PC-3 (cell line): Measurements from ENCODE around the gene HNRNPAB.

Source experiments
- EZH2 ChIP-seq: fragments of 300-600 bp; sonication (generic); IDR thresholded peaks from one replicate; pipeline ENCODE4 v1.6.1; 2017; ENCODE audit warnings: antibody characterized with exemption, mild to moderate bottlenecking, low read length; ENCODE audit not compliant: unreplicated experiment
- EZH2phosphoT487 ChIP-seq: fragments of 300-600 bp; sonication (generic); IDR thresholded peaks from 2 replicates; pipeline ENCODE4 v1.6.1; 2018; ENCODE audit warnings: mild to moderate bottlenecking, antibody characterized with exemption, low read length, borderline replicate concordance
- TF ChIP-seq, protein P1 (sequence below): fragments of 300-600 bp; sonication (generic); conservative IDR thresholded peaks from 2 replicates; pipeline ENCODE4 v1.5.1; 2017; ENCODE audit warnings: antibody characterized with exemption, low read depth, mild to moderate bottlenecking, low read length

DNA sequence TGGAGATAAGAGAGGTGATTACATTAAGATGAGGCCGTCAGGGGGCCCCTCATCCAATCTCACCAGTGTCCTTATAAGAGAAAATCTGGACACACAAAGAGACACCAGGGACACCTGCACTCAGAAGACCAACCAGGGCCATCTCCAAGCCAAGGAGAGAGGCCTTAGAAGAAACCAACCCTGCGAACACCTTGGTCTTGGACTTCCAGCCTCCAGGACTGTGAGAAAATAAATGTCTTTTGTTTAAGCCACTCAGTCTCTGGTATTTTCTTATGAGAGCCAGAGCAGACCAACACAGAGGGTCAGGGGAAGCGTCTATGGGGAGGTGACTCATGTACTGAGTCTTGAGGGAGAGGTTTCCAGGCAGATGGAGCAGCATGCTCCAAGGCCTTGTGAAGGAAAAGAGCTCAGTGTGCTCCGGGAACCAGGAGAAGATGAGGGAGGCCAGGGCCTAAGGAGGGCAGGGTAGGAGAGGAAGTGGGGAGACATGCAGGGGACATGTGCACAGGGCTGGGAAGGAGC lies 22.9 kb downstream of the HNRNPAB start:
- TF ChIP-seq EZH2 (no peak), EZH2phosphoT487 (no peak)
- TF ChIP-seq, protein P1, sequence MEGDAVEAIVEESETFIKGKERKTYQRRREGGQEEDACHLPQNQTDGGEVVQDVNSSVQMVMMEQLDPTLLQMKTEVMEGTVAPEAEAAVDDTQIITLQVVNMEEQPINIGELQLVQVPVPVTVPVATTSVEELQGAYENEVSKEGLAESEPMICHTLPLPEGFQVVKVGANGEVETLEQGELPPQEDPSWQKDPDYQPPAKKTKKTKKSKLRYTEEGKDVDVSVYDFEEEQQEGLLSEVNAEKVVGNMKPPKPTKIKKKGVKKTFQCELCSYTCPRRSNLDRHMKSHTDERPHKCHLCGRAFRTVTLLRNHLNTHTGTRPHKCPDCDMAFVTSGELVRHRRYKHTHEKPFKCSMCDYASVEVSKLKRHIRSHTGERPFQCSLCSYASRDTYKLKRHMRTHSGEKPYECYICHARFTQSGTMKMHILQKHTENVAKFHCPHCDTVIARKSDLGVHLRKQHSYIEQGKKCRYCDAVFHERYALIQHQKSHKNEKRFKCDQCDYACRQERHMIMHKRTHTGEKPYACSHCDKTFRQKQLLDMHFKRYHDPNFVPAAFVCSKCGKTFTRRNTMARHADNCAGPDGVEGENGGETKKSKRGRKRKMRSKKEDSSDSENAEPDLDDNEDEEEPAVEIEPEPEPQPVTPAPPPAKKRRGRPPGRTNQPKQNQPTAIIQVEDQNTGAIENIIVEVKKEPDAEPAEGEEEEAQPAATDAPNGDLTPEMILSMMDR, result no peak
